GM21515 (cell line): ENCODE data around the gene MYBPC3.

Experiments used
- ATAC-seq: cut with Tn5 transposase; IDR thresholded peaks from one replicate; pipeline ENCODE4 v1.9.1; 2021; ENCODE audit not compliant: unreplicated experiment

Gene MYBPC3

DNA sequence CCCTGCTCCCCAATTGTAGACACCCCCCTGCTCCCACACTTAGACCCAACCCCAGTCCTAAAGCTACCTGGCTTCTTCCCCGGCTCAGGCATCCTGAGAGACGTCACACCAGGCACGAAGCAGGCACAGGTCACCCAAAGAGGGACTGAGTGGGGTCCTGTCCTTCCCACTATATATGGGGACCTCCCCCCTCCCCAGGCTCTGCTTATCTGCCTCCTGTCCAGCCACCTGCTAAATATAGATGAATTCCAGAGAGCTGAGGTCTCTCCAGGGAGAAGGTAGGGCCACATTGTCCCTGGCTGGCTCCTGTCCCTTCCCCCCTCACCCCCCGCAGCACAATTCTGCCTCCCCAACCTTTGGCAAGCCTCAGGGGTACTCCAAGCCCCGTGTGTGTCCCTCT, at the start of gene MYBPC3:
Gene MYBPC3 (minus strand): TSS at position 147 of the 400 bp plus-strand sequence. CDS start 55 bp downstream, at position 92.
- ATAC-seq, result no peak

DNA sequence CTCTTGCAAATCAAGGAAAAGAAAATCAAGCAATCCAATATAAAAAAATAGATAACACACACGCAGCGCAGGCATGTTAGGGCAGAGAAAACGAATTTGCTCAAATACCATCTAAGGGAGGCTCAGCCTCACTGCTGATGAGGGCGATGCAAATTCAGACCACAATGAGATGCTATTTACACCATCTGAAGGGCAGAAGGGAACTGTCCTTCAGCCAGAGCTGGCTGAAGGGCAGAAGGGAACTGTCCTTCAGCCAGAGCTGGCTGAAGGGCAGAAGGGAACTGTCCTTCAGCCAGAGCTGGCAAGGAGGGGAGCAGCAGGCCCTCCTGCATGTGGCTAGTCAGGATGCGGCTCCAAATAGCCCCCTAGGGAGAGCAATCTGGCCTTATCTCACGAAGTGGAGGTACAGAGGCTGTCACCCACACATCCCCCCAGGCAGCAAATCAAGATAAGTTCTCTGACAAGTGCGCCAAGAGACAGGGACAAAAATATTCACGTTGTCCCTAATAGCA, 48.3 kb upstream of the MYBPC3 start:
- ATAC-seq, result peak; percentile 66

DNA sequence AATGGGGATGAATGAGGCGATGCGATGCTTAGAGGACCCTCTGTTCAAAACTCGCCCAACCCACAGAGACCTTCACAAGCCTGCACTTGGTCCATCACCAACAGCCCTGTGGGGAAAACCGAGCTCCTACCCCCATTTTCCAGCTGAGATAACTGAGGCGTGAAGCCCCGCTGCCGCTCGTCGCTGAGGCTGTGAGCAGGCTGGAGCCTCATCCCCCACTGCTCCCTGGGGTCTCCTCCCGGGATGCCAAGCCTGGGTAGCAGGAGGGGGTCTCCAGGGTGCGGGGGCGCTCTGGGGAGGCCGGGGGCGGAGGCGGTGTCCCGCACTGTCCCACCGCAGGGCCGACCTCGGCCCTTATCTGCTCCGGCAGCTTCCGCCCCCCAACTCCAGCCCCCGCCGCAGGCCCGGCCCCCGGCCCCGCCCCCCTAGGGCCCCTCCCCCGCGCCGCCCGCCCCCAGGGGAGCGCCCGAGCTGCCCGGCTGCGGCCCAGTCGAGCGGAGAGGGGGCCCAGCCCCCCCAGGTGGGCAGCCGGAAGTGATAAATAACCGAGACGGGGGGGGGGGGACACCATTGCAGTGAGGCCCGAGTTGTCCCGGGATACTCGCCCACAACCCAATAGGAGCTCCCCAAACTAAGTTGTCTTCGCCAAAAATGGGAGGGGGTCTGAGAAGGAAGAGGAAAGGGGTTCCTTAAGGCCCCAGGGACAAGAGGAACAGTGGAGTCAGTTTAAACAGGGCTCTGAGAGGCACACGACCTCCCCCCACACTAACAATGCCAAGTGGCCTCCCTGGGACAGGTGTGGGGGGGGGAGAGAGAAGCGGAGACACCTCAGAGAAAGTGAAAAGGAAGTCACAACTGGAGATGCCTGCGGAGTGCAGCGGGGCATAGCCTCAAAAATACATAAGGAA, 47.6 kb upstream of the MYBPC3 start:
- peak; percentile 54 for ATAC-seq

DNA sequence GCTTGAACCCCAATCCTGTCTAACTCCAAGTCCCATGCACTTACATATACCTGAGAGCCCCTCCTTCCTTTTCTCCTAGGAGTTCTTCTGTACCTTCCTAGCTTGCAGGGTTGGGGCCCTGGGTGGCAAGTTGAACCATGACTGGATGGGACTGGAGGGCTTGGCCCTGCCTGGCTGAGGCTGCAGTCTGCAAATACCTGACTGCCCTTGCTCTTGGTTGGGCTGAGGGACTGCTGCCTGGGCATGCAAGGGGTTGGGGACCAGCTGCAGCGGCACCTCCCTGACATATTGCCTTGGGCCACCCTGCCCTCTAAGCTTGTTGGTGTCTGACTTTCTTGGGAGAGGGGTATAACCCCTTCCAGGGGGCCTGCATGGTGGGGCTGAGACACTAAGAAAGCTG, 46.0 kb upstream of the MYBPC3 start:
- no peak for ATAC-seq

DNA sequence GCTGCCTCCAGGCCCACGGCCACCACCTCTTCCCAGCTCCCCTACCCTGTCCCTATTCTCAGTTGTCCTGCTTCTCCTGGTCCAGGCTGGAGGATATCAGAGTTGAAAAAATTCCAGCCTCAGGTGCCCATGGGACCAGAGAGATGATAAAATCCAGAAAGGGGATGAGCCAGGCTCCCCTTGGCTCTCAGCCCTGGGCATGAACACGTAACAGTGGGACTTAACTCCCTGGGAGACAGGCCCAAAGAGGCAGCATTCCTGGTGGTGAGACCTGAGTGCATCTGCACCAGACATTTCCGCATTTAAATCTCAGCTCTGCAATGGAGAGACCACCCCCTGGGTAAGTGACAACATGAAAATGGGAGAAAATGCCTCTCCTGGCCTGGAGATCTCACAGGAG, 45.5 kb upstream of the MYBPC3 start:
- ATAC-seq, result no peak

DNA sequence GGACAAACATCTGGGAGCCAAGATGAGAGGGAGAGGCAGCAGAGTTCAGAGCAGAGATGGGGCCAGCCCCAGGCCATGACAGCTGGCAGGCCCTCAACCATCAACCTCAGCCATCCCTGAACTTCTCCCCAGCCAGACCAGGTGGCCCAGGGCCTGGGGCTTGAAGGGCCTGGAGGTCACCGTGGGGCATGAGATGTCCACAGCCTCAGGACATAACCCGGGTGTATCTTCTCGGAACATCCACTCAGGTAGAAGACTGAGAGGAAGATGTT, 43.5 kb upstream of the MYBPC3 start:
- no peak for ATAC-seq

DNA sequence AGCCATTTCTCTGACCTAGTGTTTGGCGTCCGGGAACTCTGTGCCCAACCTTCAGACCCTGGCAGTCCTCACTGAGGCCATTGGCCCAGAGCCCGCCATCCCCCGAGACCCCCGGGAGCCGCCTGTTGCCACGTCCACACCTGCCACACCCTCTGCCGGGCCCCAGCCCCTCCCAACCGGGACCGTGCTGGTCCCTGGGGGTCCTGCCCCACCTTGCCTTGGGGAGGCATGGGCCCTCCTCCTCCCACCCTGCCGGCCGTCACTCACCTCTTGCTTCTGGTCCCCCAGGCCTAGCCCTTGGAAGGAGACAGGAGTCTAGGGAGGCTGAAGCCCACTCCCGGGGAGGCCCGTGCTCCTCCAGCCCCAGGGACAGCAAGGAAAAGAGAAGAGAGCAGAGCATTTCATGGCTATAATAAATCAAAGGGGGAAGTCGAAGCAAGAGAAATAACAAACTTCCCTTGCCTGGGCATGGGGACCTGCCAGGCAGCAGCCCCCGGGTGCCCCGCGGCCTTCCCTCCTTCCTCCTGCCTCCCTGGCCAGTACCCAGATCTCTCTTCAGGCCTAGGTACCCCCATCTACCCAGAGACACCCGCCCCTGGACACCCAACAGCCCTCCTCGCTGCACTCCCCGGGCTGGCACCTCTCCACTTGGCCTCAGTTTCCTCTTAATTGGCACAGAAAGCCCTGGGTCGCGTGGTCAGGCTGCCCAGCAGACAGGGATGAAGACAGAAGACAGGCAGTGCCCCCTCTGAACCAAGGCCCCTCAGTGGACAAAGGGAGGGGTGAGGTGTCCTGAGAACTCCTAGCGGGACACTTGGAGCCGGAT, 42.9 kb upstream of the MYBPC3 start:
- no peak for ATAC-seq

DNA sequence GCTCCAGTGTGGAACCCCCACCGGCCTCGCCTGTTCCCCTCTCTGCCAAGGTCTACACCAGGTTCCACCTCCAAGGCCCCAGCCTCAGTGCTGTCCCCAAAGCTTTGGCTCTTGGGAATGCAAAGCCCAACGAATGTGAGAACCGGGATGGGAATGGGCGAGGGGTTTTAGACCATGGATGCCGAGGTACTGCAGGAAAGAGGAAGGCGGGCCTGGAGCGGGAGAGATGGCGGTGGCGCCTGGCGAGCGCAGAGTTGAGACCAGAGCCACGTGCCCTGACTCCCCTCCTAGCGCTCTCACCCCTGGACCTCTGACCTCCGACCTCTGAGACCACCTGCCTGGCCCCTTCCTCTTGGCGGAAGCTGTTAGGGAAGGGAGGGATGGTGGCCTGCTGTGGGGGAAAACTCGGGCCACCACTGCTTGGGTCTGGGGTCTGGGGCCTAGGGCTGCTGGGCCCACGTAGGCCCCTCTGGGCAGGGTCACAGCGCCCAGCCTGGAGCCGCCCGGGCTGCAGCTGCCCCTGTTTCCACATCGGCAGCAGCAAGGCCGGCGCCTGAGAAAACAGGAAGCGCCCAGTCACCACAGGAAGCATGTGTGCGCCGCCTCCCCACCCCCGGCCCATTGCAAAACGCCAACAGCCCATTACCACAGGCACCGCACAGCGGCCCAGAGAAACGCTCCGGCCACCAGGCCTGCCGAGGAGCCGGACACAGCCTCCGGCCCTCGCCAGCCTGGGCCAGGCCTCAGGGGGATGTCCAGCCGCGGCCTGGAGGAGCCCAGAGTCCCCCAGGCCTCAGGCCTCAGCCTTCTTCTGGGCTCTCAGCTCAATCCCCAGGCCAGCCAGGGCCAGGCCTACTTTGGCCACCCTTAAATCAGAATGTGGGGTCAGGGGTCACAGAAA, 42.1 kb upstream of the MYBPC3 start:
- ATAC-seq, result peak; percentile 63

DNA sequence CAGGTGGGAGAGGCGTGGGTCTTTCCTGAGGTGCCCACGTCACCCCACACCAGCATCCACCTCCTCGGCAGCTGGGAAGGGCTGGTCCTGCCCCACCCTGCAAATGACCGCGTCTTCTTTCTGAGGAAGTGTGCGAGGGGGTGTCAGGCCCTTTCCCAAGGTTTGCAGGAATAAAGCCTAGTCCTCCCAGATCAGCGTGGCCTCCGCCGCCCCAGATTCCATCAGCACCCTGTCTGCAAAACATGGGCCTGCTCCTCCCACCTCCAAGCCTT, 41.5 kb upstream of the MYBPC3 start:
- ATAC-seq, result no peak

DNA sequence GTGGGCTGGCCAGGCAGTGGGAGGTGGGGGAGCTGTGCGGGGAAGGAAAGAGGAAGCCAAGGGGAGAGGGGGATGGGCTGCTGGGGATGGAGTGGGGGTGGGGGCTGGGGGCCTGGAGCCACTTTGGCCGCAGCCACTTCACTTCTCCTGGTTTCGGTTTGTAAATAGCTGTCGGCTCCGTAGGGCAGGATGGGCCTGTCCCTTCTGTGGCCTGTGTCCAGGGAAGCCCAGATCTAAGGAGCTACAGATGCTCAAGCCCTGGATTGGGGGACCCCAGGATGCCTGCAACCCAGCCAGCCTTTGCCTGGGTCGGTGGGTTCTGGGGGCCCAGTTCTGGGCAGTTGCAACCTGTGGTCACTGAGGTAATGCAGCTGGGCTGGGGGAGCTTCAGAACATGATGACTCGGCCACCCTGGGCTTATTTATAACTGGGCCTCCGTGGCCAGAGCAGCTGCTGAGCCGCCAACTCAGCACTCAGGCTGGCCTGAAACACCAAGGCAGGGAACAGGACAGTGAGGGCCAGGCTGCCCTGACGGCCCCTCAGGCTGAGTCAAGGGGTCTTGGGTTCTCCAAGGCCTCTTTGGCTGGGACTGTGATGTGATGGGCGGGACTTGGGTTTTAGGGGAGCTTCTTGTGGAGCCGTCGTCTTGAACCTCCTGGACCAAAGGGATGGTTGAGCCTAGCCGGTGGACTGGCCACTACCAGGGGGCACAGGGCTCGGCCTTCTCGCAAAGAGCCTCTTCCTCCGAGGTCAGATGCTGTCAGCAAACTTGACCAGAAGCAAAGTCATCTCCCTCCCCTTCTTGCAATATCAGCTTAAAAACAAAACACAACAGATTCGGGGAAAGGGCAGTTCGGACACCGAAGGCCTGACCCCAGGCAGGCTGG, 40.9 kb upstream of the MYBPC3 start:
- ATAC-seq, result no peak

DNA sequence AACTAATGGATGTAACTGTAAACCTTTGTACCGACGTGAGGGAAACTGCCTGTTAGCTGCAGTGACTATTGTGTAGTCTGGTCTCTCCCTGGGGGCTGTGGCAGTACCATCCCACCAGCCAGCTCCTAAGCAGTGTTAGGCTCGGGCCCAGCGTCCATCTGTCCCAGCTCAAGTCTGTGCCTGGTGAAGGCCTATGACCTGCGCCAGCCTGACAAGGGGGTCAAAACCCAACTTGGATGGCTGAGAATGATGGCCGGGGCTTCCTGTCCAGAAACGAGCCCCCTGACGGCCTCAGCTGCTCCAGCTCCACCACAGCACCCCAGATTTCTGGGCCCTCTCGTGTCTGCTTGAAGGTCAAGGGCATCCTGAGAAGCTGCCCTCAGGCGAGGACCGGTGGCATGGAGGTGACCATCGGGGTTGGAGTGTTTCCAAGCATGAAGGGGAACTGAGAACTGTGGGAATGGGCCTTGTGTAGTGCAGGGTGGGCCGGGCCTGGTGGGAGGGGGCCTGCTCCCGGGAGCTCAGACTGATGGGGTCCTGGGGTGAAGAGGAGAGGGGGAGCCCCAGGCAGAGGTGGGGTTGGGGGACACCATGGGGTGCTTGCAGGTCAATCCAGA, 40.2 kb upstream of the MYBPC3 start:
- no peak for ATAC-seq

DNA sequence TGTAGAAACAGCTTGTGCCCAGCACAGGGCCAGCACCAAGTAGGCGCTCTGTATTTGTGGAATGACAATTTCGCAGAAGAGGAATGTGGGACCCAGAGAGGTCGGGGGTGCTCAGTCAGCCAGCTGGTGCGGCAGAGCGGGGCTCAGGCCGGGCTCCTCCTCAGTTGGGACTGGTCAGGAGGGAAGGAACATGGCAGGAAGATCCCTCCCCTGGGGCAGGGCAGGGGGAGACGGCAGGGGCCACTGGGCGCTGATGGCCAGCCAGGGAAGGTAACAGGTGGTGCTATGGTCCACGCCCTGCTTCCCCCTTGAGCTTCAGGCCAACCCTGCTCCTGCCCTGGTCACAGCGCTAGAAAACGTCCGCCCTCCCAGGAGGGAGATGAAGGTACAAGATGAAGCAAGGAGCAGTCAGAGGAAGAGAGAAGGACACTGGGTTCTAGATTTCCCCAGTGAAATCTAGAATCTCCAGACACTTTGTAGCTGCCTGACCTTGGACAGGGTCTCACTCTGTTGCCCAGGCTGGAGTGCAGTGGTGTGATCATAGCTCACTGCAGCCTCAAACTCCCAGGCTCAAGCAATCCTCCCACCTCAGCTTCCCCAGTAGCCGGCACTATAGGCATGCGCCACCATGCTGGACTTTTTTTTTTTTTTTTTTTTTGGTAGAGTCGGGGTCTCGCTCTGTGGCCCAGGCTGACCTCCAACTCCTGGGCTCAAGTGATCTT, 39.4 kb upstream of the MYBPC3 start:
- no peak for ATAC-seq

DNA sequence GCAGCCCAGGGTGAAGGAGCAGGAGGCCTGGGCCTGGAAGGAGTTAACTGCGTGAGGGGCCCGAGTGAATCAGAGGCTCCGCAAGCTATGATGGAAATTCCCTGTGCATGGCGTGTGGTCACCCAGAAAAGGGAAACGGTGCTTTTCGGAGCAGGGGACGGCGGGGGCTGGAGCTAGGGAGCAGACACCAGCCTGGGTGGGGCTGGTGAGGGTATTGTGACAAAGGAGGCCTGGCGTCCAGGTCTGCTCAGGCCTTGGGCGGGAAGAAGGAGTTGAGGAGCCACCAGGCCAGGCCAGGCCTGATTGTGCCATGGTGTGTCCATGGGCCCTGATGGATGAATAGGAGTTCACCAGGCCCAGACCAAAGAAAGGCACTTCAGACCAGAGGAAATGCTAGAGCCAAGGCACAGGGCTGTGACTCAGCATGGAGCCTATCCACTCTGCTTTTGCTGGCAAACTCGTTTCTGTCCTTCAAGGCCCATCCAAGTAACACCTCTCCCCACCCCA, 38.6 kb upstream of the MYBPC3 start:
- no peak for ATAC-seq

DNA sequence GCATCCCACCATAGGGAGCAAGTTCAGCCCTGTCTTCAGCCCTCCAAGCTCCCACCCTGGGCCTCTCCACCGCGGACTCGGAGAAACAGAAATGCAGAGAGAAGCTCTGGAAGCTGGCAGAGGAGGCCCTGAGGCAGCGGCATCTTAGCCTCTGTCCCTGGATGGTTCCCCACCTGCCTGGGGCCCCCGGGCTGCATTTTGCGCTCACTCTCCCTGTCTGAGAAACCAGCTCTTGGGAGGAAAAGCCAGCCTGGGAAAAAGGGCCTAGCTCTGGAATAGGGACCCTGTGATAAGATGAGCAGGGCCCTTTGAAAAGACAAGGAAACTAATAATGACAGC, 37.9 kb upstream of the MYBPC3 start:
- ATAC-seq, result no peak

DNA sequence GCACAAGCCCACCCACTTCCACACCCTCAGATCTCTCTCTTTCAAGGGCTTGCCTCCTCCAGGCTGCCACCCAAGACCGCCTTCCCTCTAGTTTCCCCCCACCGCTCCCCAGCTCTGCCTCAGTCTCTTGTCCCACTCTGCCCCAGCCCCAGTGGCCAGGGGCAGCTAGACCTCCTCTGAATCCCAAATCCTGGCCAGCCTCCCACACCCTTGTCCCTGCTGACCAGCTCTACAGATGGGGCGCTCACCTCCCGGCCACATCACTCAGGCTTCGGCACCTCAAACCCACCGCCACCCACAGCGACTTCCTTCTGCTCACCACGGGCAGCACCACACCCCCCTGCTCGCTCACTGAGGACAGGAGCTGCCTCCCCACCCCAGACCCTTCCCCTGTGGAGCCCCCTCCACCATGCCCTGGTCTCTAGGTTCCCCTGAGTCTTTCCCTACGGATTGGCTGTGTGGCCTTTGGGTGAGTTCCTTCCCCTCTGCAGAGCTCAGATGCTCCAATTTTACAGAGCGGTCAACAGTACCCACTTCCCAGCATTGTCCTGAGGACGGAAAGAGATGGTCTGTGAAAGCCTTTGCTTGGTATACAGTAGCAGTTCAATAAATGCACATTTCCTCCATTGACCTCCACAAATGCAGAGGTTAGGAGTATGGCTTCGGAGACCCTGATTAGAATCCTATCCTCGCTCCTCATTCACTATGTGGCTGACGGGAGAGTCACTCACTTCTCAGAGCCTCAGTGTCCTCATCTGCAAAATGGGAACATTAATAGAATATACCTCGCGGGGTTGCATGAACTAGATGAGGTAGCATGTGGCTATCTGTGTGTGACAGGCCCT, 37.3 kb upstream of the MYBPC3 start:
- no peak for ATAC-seq

DNA sequence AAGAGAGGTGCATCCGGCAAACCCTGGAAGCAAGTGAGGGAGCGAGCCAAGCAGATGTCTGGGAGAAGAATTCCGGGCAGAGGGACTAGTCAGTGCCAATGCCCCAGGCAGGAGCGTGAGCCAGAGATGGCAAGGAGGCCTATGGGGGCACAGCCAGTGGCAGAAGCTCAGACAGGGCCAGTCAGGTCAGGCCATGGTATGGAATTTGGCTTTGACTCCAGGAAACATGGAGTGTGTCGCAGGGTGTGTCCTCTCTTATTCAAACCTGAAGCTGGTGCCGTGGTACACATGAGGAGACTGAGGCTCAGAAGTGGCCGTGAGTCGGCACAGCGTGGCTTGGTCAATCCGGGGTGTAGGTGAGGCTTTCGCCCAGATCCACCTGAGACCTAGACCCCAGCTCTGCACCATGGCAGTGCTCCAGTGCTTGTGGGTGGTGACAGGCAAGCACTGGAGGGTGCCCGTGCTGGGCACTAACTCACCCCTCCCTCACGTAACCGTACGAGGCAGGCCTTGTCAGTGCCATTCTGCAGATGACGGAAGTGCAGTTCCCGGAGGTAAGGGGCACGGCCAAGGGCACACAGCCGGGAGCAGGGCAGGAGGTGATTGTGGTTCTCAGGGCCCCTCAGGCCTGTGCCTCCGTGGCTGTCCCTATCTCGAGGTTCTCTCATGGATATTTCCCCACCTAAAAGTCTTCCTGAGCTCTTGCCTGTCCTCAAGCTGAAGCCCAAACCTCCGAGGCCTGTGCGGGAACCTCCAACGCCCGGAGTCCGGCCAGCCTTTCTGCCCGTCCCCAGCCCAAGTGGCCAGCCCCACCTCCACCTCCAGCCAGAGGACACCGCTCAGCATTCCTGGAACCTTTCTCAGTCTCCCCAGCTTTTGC, 36.4 kb upstream of the MYBPC3 start:
- ATAC-seq, result no peak

DNA sequence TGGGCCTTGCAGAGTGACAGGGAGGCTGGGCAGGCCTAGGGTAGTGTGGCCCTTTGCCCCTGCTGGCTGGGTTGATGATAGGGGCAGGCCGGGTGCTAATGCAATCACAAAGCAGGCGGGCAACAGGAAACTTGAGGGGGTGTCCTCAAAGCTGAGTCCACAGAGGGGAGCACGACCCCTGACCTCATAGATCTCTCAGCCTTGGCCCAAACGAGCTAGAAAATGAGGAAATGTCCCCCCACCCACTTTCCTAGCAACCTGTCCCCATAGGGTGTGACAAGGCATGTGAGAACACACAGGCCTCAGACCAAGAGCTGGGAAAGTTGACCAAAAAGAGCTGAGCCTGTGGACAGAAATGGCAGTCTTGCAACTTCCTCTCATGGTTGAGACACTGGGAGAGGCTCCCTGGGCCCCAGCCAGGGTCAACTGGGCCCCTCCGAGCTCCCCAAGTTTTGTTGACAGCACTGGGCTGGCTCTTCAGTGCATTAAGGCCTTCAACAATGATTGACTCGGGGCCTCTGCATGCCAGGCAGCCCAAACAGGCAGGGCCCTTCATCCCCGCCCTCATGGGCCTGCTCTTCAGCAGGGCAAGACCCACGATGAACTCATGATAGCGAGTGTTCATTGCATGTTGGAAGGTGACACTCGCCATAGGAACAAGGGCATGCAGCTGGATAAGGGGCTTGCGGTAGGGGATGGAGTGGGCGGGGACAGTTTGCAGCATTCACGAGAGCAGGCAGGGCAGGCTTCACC, 35.6 kb upstream of the MYBPC3 start:
- ATAC-seq, result no peak
